ENCODE results near the gene ITGA8. TPM values are rescaled to one million over a fixed set of nuclear protein-coding genes. Genes with fewer than 3 reads are reported as not detected.

ITGA8 gene
- total and polyA plus RNA-seq, 4 donors, result 4.7 to 55.2 (median 10.7) TPM

- 66% methylated on average over 2 of the region's 5 CpGs for WGBS (ENCODE audit: insufficient coverage)
Measured at GRCh38 chr10:15661574-15661973, 58.1 kb downstream of the ITGA8 start.

GRCh38 chr10:15660990-15661389 lies 58.7 kb downstream of the ITGA8 start:
- no peak overlapping the region for H3K27ac ChIP-seq (ENCODE audit: low read depth, low read length)
- no peaks in the 10 kb centered on the region for H3K27me3 ChIP-seq (ENCODE audit: control insufficient read depth, insufficient read depth, low read length)
- H3K36me3 ChIP-seq (ENCODE audit: control insufficient read depth, insufficient read depth, low read length), result no peaks in the 10 kb centered on the region
- DNase-seq (ENCODE audit: low read depth in 4 of 6, low spot score in 6 of 6), result no peak
- H3K4me1 ChIP-seq (ENCODE audit: control insufficient read depth, insufficient read depth, low read length), result no peaks in the 10 kb centered on the region
- 47% methylated on average over 5 of the region's 5 CpGs for WGBS (ENCODE audit: insufficient coverage)
- no peak overlapping the region for H3K4me3 ChIP-seq (ENCODE audit: low read depth, low read length)
- no peaks in the 10 kb centered on the region for H3K9me3 ChIP-seq (ENCODE audit: control insufficient read depth, insufficient read depth, low read length)

More at GRCh38 chr10:15661574-15661973, 58.1 kb downstream of the ITGA8 start:
- Histone ChIP-seq H3K36me3 (ENCODE audit: control insufficient read depth, insufficient read depth, low read length) (no peaks in the 10 kb centered on the region), H3K27me3 (ENCODE audit: control insufficient read depth, insufficient read depth, low read length) (no peaks in the 10 kb centered on the region), H3K4me1 (ENCODE audit: control insufficient read depth, insufficient read depth, low read length) (no peaks in the 10 kb centered on the region), H3K9me3 (ENCODE audit: control insufficient read depth, insufficient read depth, low read length) (no peaks in the 10 kb centered on the region), H3K4me3 (ENCODE audit: low read depth, low read length) (no peak overlapping the region), H3K27ac (ENCODE audit: low read depth, low read length) (no peak overlapping the region)
- DNase-seq (ENCODE audit: low read depth in 4 of 6, low spot score in 6 of 6), result no peak

DNA sequence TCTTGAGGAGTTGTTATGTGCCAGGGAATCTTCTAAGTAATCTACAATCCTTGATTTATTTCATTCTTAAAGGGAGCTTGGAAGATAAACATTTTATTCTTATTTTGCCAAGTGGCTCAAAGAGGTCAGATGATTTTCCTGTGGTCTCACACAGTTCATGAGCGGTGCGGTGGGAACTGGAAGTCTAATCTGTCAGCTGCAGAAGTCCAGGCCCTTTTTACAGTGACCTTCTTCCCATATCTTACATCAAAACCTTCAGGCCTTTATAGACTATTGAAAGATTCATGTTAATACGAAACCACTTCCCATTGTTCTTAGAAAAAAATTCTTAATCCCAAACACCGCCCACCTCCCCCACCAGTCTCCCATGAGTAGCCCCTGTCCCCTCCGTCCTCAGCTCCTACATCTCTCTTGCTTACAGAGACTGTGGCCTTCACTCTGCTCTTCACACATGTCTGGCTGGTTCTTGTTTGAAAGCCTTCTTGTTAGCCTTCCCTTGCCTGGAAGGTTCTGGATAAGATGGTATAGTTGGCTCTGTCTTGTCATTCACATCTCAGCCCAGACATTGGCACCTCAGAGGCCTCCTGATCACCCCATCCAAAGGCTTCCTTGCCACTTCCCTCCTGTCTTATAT lies 61.5 kb downstream of the ITGA8 start:
- H3K27ac ChIP-seq (ENCODE audit: low read depth, low read length), result no peak overlapping the region
- H3K9me3 ChIP-seq (ENCODE audit: control insufficient read depth, insufficient read depth, low read length), result no peaks in the 10 kb centered on the region
- H3K4me1 ChIP-seq (ENCODE audit: control insufficient read depth, insufficient read depth, low read length), result no peaks in the 10 kb centered on the region
- DNase-seq (ENCODE audit: low read depth in 4 of 6, low spot score in 6 of 6), result no peak
- WGBS (ENCODE audit: insufficient coverage), result 94% methylated on average over 2 of the region's 5 CpGs
- H3K27me3 ChIP-seq (ENCODE audit: control insufficient read depth, insufficient read depth, low read length), result no peaks in the 10 kb centered on the region
- H3K4me3 ChIP-seq (ENCODE audit: low read depth, low read length), result no peak overlapping the region
- no peaks in the 10 kb centered on the region for H3K36me3 ChIP-seq (ENCODE audit: control insufficient read depth, insufficient read depth, low read length)

DNA sequence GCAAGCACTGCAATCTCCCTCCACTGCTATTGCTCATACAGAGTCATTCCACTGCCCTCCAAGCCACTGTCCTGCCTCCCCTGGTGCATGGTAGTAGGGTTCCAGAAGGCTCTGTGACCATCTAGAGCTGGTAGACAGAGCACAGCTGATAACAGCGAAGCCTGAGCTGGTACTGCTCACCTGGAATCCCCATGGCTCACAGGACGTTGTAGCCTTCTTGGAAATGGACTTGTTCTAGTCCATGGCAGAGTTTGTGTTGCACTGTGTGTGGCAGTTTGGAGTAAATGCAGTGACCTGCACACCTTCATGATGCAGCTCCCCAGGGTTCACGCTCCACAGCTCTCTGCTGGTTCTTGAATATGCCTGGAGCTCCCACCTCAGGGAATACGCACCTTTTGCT lies 67.0 kb downstream of the ITGA8 start:
- WGBS (ENCODE audit: insufficient coverage), result 89% methylated on average over 4 of the region's 4 CpGs
- Histone ChIP-seq H3K27me3 (ENCODE audit: control insufficient read depth, insufficient read depth, low read length) (no peaks in the 10 kb centered on the region), H3K9me3 (ENCODE audit: control insufficient read depth, insufficient read depth, low read length) (no peaks in the 10 kb centered on the region), H3K36me3 (ENCODE audit: control insufficient read depth, insufficient read depth, low read length) (no peaks in the 10 kb centered on the region), H3K4me3 (ENCODE audit: low read depth, low read length) (no peak overlapping the region), H3K27ac (ENCODE audit: low read depth, low read length) (no peak overlapping the region), H3K4me1 (ENCODE audit: control insufficient read depth, insufficient read depth, low read length) (no peaks in the 10 kb centered on the region)
- DNase-seq (ENCODE audit: low read depth in 4 of 6, low spot score in 6 of 6), result no peak

DNA sequence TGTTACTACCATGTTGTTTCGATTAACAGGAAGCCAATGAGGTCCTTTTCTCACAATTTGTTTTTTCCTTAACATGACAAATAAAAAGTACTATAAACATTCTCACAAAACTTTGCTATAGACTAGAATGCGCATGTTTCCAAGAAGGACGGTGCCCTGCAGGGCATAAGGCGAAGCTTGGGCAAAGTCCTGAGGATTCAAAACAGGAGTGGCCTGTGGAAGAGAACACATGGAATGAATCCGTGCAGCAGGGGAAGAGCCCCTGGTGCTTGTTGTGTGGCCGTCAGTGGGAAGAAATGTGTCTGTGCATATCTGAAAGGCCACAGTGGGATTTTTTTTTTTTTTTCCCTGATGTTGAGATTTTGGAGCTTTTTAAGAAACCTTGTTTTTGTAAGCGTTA lies 67.6 kb downstream of the ITGA8 start:
- peak in 1 of 6 donors; percentile 49 for DNase-seq (ENCODE audit: low read depth in 4 of 6, low spot score in 6 of 6)
- WGBS (ENCODE audit: insufficient coverage), result 60% methylated on average over 5 of the region's 7 CpGs
- Histone ChIP-seq H3K36me3 (ENCODE audit: control insufficient read depth, insufficient read depth, low read length) (no peaks in the 10 kb centered on the region), H3K27ac (ENCODE audit: low read depth, low read length) (no peak overlapping the region), H3K4me3 (ENCODE audit: low read depth, low read length) (no peak overlapping the region), H3K9me3 (ENCODE audit: control insufficient read depth, insufficient read depth, low read length) (no peaks in the 10 kb centered on the region), H3K27me3 (ENCODE audit: control insufficient read depth, insufficient read depth, low read length) (no peaks in the 10 kb centered on the region), H3K4me1 (ENCODE audit: control insufficient read depth, insufficient read depth, low read length) (no peaks in the 10 kb centered on the region)

DNA sequence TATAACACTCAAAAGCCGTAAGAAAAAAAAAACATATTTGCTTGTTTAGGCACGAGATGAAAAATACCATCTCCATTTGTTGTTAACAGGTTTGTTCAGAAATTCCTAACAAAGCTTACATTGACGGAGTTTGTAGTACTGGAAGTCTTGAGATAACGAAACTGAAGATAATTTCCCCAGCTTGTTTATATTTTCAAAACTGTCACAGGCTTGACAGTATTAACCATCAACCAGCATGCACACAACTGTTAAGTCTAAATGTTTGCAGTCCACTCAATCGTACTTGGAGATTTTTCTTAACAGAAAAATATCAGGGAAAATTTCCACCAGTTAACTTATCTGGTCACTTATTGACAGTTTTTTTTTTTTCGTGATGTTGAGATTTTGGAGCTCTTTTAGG lies 68.5 kb downstream of the ITGA8 start:
- no peaks in the 10 kb centered on the region for H3K27me3 ChIP-seq (ENCODE audit: control insufficient read depth, insufficient read depth, low read length)
- no CpG with 5 or more reads among the region's 6 CpGs for WGBS (ENCODE audit: insufficient coverage)
- no peaks in the 10 kb centered on the region for H3K9me3 ChIP-seq (ENCODE audit: control insufficient read depth, insufficient read depth, low read length)
- no peak overlapping the region for H3K4me3 ChIP-seq (ENCODE audit: low read depth, low read length)
- H3K36me3 ChIP-seq (ENCODE audit: control insufficient read depth, insufficient read depth, low read length), result no peaks in the 10 kb centered on the region
- no peak for DNase-seq (ENCODE audit: low read depth in 4 of 6, low spot score in 6 of 6)
- no peak overlapping the region for H3K27ac ChIP-seq (ENCODE audit: low read depth, low read length)
- H3K4me1 ChIP-seq (ENCODE audit: control insufficient read depth, insufficient read depth, low read length), result no peaks in the 10 kb centered on the region

GRCh38 chr10:15642095-15642494 lies 77.6 kb downstream of the ITGA8 start:
- no CpG with 5 or more reads among the region's 2 CpGs for WGBS (ENCODE audit: insufficient coverage)
- no peak for DNase-seq (ENCODE audit: low read depth in 4 of 6, low spot score in 6 of 6)
- no peaks in the 10 kb centered on the region for H3K36me3 ChIP-seq (ENCODE audit: control insufficient read depth, insufficient read depth, low read length)
- H3K27ac ChIP-seq (ENCODE audit: low read depth, low read length), result no peak overlapping the region
- no peaks in the 10 kb centered on the region for H3K27me3 ChIP-seq (ENCODE audit: control insufficient read depth, insufficient read depth, low read length)
- no peaks in the 10 kb centered on the region for H3K9me3 ChIP-seq (ENCODE audit: control insufficient read depth, insufficient read depth, low read length)
- no peak overlapping the region for H3K4me3 ChIP-seq (ENCODE audit: low read depth, low read length)
- H3K4me1 ChIP-seq (ENCODE audit: control insufficient read depth, insufficient read depth, low read length), result no peaks in the 10 kb centered on the region

DNA sequence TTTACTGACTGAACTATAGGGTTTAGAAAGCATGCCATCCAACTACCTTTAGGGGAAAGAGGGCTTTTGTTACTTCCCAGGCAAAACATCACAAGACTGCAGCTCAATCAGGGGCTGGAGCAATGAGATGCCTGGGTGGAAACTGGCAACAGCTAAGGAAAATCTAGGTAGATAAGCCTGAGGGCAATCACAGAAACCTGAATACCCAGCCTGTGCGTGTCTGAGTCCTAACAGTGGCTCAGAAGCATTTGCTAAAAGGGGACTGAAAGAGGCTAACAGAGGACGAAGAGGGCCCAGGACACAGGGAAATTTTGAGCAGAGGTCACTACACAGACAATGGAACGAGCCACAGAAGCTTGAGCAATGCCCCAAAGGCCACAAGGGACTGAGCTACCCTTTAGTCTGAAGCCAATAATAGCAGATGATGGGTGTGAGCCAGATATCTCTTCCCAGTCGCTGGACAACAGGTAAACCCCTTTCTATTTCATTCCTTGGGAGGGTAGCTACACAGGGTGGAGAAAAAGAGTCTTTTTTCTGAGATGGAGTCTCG lies 79.1 kb downstream of the ITGA8 start:
- 88% methylated on average over 4 of the region's 5 CpGs for WGBS (ENCODE audit: insufficient coverage)

GRCh38 chr10:15636446-15636845 lies 83.3 kb downstream of the ITGA8 start:
- no peak overlapping the region for H3K4me3 ChIP-seq (ENCODE audit: low read depth, low read length)
- no peaks in the 10 kb centered on the region for H3K9me3 ChIP-seq (ENCODE audit: control insufficient read depth, insufficient read depth, low read length)
- no peaks in the 10 kb centered on the region for H3K36me3 ChIP-seq (ENCODE audit: control insufficient read depth, insufficient read depth, low read length)
- DNase-seq (ENCODE audit: low read depth in 4 of 6, low spot score in 6 of 6), result no peak
- H3K4me1 ChIP-seq (ENCODE audit: control insufficient read depth, insufficient read depth, low read length), result no peaks in the 10 kb centered on the region
- H3K27ac ChIP-seq (ENCODE audit: low read depth, low read length), result no peak overlapping the region
- 100% methylated on average over 2 of the region's 3 CpGs for WGBS (ENCODE audit: insufficient coverage)
- no peaks in the 10 kb centered on the region for H3K27me3 ChIP-seq (ENCODE audit: control insufficient read depth, insufficient read depth, low read length)

More for the DNA sequence above, 79.1 kb downstream of the ITGA8 start:
- no peaks in the 10 kb centered on the region for H3K27me3 ChIP-seq (ENCODE audit: control insufficient read depth, insufficient read depth, low read length)
- no peaks in the 10 kb centered on the region for H3K36me3 ChIP-seq (ENCODE audit: control insufficient read depth, insufficient read depth, low read length)
- H3K27ac ChIP-seq (ENCODE audit: low read depth, low read length), result no peak overlapping the region
- H3K9me3 ChIP-seq (ENCODE audit: control insufficient read depth, insufficient read depth, low read length), result no peaks in the 10 kb centered on the region
- DNase-seq (ENCODE audit: low read depth in 4 of 6, low spot score in 6 of 6), result no peak
- H3K4me1 ChIP-seq (ENCODE audit: control insufficient read depth, insufficient read depth, low read length), result no peaks in the 10 kb centered on the region
- H3K4me3 ChIP-seq (ENCODE audit: low read depth, low read length), result no peak overlapping the region

DNA sequence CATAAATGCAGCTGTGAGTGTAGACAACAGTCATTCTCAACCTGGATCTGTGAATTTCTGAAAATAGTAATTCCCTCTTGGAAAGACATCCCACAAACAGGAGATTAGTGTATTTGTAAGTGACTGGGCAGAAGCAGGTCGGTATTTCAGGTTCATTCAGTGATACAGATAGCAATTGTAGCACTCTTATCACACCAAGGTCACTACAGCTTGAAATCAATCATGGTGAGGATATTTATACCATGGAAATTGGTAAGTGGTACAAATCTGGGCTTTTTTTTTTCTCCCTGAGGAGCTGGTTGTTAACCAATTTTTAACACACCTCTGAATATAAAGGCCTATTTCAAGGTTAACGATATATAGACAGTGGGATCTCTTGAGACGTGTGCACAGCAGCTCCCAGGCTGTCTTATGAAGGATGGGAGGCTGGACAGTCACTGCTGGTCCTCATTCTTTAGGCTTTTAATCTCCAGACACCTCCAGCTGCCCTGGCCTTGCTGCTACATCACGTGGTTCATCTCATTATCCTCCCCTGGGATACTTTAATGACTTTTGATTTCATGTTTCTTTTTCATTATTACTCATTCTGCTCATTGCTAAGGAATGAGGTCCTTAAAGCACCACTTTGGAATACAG lies 87.1 kb downstream of the ITGA8 start:
- H3K27me3 ChIP-seq (ENCODE audit: control insufficient read depth, insufficient read depth, low read length), result no peaks in the 10 kb centered on the region
- H3K9me3 ChIP-seq (ENCODE audit: control insufficient read depth, insufficient read depth, low read length), result no peaks in the 10 kb centered on the region
- H3K36me3 ChIP-seq (ENCODE audit: control insufficient read depth, insufficient read depth, low read length), result no peaks in the 10 kb centered on the region
- no peaks in the 10 kb centered on the region for H3K4me1 ChIP-seq (ENCODE audit: control insufficient read depth, insufficient read depth, low read length)
- no peak overlapping the region for H3K27ac ChIP-seq (ENCODE audit: low read depth, low read length)
- peak in 1 of 6 donors; percentile 14 for DNase-seq (ENCODE audit: low read depth in 4 of 6, low spot score in 6 of 6)
- WGBS (ENCODE audit: insufficient coverage), result 0% methylated on average over 1 of the region's 4 CpGs
- no peak overlapping the region for H3K4me3 ChIP-seq (ENCODE audit: low read depth, low read length)
